ENCODE results near the gene PNLIPRP2. TPM values are rescaled to one million over a fixed set of nuclear protein-coding genes. Genes with fewer than 3 reads are reported as not detected.

The PNLIPRP2 gene
- total and polyA plus RNA-seq, 2 of the 8 experiments (the other 6 are each of a cell fraction or from before 2014, with no cell fraction given) = 0.11 TPM; not detected in 1

DNA sequence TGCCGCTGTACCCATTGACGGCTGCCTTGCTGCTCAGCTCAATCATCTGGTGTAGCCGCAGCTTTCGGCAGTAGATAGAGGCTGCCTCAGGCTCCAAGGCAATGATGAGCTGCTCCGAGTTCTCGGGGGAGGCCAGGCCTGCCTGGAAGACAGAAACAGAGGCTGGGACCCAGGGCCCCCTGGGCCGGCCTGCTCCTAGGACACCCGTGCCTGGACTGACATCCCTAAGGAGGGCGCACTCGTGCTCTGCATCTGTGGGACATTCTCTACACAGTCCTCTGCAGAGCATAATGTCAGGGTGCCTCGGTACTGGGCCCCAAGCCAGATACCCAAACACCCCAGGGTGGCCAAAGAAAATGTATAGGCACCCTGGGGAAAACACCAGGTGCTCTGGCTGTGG is 63.1 kb downstream of the PNLIPRP2 start (continued):
- TF ChIP-seq NANOG (IDR thresholded peaks at IDR 0.05; ENCODE audit: insufficient read depth, low read depth, low read length, poor library complexity, severe bottlenecking) = no peak
- no peak for TF ChIP-seq KDM4A (IDR thresholded peaks at IDR 0.05; ENCODE audit: low read depth, low read length, severe bottlenecking)
- TF ChIP-seq RXRA (IDR thresholded peaks at IDR 0.05; ENCODE audit: insufficient read depth, low read depth, low read length) = no peak
- no peak for TF ChIP-seq ASH2L (IDR thresholded peaks at IDR 0.05; ENCODE audit: low read length)
- TF ChIP-seq SIN3A (conservative IDR thresholded peaks at IDR 0.05 in 1 of 2, IDR thresholded peaks at IDR 0.05 in 1 of 2; ENCODE audit: low read depth in 1 of 2, low read length in 2 of 2) = no peak
